H1 (cell line): ENCODE measurements around the gene PRCP. TPM values are rescaled to one million over a fixed set of nuclear protein-coding genes. Genes with fewer than 3 reads are reported as not detected.
A peak's percentile ranks its signal among the peaks of the same experiment; 100 is the strongest.

ENCODE experiments used
- BACH1 ChIP-seq: IDR thresholded peaks from 2 replicates; pipeline ENCODE4 v1.6.1; 2012; ENCODE audit warnings: low read length, improper control_type of control experiment
- BCL11A ChIP-seq, 2 experiments: IDR thresholded peaks; one replicate each; pipeline ENCODE4 v1.6.1; 2011; ENCODE audit warnings: low read depth in 2 of 2, low read length in 2 of 2, mild to moderate bottlenecking in 2 of 2
- CTBP2 ChIP-seq: IDR thresholded peaks from 2 replicates; pipeline ENCODE4 v1.7.0; 2011; ENCODE audit warnings: borderline replicate concordance, mild to moderate bottlenecking, moderate library complexity, mixed read lengths, low read length; ENCODE audit not compliant: insufficient read depth, insufficient read length
- EGR1 ChIP-seq: IDR thresholded peaks from 2 replicates; pipeline ENCODE4 v1.6.1; 2011; ENCODE audit warnings: low read depth, low read length, borderline replicate concordance
- EZH2 ChIP-seq: fragments of 200-600 bp; sonication (generic); IDR thresholded peaks from 2 replicates; pipeline ENCODE4 v1.7.1; 2012; ENCODE audit warnings: low read depth, mild to moderate bottlenecking, moderate library complexity, low read length, inconsistent platforms; ENCODE audit not compliant: severe bottlenecking
- GABPA ChIP-seq: IDR thresholded peaks from 2 replicates; pipeline ENCODE4 v1.6.1; 2011; ENCODE audit warnings: mild to moderate bottlenecking, low read length, moderate library complexity, borderline replicate concordance; ENCODE audit not compliant: insufficient read depth
- JUND ChIP-seq: IDR thresholded peaks from 2 replicates; pipeline ENCODE4 v1.6.1; 2011; ENCODE audit warnings: mild to moderate bottlenecking, improper control_type of control experiment, low read length
- KDM1A ChIP-seq: fragments of 200-600, 300-600 bp; sonication (generic); IDR thresholded peaks from 2 replicates; pipeline ENCODE4 v1.7.1; 2016; ENCODE audit warnings: mild to moderate bottlenecking, low read length, borderline replicate concordance
- KDM5A ChIP-seq: fragments of 200-600 bp; IDR thresholded peaks from 2 replicates; pipeline ENCODE4 v1.7.1; 2012; ENCODE audit warnings: mild to moderate bottlenecking, low read length, inconsistent platforms, mixed read lengths
- PHF8 ChIP-seq: fragments of 200-600 bp; sonication (generic); conservative IDR thresholded peaks from 2 replicates; pipeline ENCODE4 v1.7.1; 2012; ENCODE audit warnings: low read depth, mild to moderate bottlenecking, inconsistent platforms, low read length, moderate library complexity
- POLR2A ChIP-seq, 2 experiments: IDR thresholded peaks; 1 replicate in 1 of 2; 2 replicates in 1 of 2; pipeline ENCODE4 v1.6.1; 2011; ENCODE audit warnings: low read depth in 2 of 2, low read length in 2 of 2, mild to moderate bottlenecking in 2 of 2; ENCODE audit errors: control extremely low read depth in 1 of 2
- POLR2AphosphoS5 ChIP-seq: IDR thresholded peaks from 2 replicates; pipeline ENCODE4 v1.6.1; 2011; ENCODE audit warnings: low read depth, low read length
- RAD21 ChIP-seq, 2 experiments: IDR thresholded peaks in 1 of 2; conservative IDR thresholded peaks in 1 of 2; 2 replicates each; pipeline ENCODE4 v1.6.1; 2011; ENCODE audit warnings: low read depth in 2 of 2, low read length in 2 of 2, improper control_type of control experiment in 1 of 2, inconsistent platforms in 1 of 2, mild to moderate bottlenecking in 1 of 2, moderate library complexity in 1 of 2
- RNF2 ChIP-seq: fragments of 200-900, 300-1000 bp; sonication (generic); IDR thresholded peaks from 2 replicates; pipeline ENCODE4 v1.7.1; 2016; ENCODE audit warnings: borderline replicate concordance, low read depth, mild to moderate bottlenecking, antibody characterized with exemption, low read length; ENCODE audit not compliant: poor library complexity, severe bottlenecking; ENCODE audit errors: missing control alignments
- RXRA ChIP-seq: IDR thresholded peaks from 2 replicates; pipeline ENCODE4 v1.6.1; 2011; ENCODE audit warnings: low read depth, mild to moderate bottlenecking, low read length, moderate library complexity; ENCODE audit not compliant: insufficient read depth
- SIRT6 ChIP-seq: IDR thresholded peaks from one replicate; pipeline ENCODE4 v1.7.1; 2012; ENCODE audit warnings: low read length, inconsistent platforms
- SP2 ChIP-seq: IDR thresholded peaks from 2 replicates; pipeline ENCODE4 v1.6.1; 2012; ENCODE audit warnings: mild to moderate bottlenecking, low read length, inconsistent platforms
- SRF ChIP-seq: IDR thresholded peaks from 2 replicates; pipeline ENCODE4 v1.6.1; 2011; ENCODE audit warnings: mild to moderate bottlenecking, low read depth, low read length, moderate library complexity
- SUZ12 ChIP-seq: fragments of 200-600 bp; sonication (generic); IDR thresholded peaks from 2 replicates; pipeline ENCODE4 v1.6.1; 2012; ENCODE audit warnings: mild to moderate bottlenecking, inconsistent platforms, low read length, moderate library complexity, mixed read lengths
- TBP ChIP-seq: IDR thresholded peaks from 2 replicates; pipeline ENCODE4 v1.6.1; 2011; ENCODE audit warnings: low read depth, low read length, improper control_type of control experiment
- polyA plus RNA-seq, 7 experiments: library from polyadenylated mRNA; depleted of rRNA in 3 of 7; stranded (reverse) in 5 of 7; unstranded in 2 of 7; fragments of >200 nt in 5 of 7; fragments of 200-250 nt in 2 of 7; gene quantifications; 1 replicate in 5 of 7; 2 replicates in 1 of 7; 4 replicates in 1 of 7; pipeline versions ENCODE4 v1.2.1 to v1.2.3, GENCODE V29; 2011 to 2013; ENCODE audit warnings: missing spikeins in 2 of 7, mixed read lengths in 2 of 7
- total RNA-seq: library from RNA; stranded (reverse); fragmentation: NEBNext Ultra II Directional; extraction: Animal tissue kit (Norgen Biotek cat#: 25700); gene quantifications from 2 replicates; pipeline ENCODE4 v1.2.1, GENCODE V29; 2021
- TF ChIP-seq, protein P1 (sequence below): IDR thresholded peaks from 2 replicates; pipeline ENCODE4 v1.6.1; 2012; ENCODE audit warnings: inconsistent platforms
- TF ChIP-seq, protein P2 (sequence below): IDR thresholded peaks from 2 replicates; pipeline ENCODE4 v1.6.1; 2011; ENCODE audit warnings: low read length, improper control_type of control experiment

Gene PRCP
- total and polyA plus RNA-seq, 2 of the 8 experiments (the other 6 are each of a cell fraction or from before 2014, with no cell fraction given) = 63.8 to 84.4 TPM

DNA sequence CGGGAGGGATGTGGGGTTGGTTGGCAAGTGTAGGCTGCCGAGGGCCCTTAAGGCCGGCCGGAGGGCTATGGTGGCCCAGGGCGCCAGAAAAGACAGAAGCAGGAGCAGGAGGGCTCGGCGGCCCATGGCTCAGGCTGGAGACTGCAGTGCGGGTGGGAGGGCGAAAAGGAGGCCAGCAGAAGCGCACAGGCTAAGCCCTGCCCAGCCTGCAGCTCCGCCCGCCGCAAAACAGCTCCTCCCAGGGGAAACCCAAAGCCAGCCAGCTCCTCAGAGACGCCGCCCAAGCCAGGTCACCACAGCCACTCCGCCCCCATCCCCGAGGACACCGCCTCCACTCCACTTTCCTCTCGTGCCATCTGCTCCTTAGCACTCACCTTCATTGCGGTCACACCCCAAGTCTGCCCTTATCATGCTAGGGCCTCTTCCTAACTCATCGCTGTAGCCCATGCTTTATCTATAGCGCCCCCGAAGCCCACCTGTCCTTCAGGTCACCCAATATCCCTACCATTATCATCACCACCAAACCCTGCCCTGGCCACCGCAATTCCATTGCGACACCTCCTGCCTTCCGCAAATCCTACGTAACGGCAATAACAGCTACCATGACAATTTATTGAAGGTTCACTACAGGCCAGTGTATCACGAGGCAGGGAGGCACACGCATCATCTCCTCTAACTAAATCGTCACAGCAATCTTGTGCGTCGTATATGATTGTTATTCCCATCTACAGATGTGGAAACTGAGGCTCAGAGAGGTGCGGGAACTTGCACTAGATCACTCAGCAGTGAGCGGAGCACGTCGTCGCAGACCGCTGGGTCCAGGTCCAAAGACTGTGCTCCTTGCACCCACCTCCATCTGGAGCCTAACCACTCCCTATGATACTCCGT lies at the start of gene PRCP (continued):
- TF ChIP-seq GABPA = no peak
- TF ChIP-seq, protein P1, sequence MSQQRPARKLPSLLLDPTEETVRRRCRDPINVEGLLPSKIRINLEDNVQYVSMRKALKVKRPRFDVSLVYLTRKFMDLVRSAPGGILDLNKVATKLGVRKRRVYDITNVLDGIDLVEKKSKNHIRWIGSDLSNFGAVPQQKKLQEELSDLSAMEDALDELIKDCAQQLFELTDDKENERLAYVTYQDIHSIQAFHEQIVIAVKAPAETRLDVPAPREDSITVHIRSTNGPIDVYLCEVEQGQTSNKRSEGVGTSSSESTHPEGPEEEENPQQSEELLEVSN = no peak
- TF ChIP-seq TBP = peak; percentile 74
- TF ChIP-seq, protein P2, sequence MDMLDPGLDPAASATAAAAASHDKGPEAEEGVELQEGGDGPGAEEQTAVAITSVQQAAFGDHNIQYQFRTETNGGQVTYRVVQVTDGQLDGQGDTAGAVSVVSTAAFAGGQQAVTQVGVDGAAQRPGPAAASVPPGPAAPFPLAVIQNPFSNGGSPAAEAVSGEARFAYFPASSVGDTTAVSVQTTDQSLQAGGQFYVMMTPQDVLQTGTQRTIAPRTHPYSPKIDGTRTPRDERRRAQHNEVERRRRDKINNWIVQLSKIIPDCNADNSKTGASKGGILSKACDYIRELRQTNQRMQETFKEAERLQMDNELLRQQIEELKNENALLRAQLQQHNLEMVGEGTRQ = no peak
- no peak for TF ChIP-seq SRF
- TF ChIP-seq POLR2AphosphoS5 = peak; percentile 91
- TF ChIP-seq RAD21 (IDR thresholded peaks at IDR 0.05 in 1 of 2, conservative IDR thresholded peaks at IDR 0.05 in 1 of 2; ENCODE audit: low read depth in 2 of 2, low read length in 2 of 2) = no peak
- peak; percentile 75 for TF ChIP-seq PHF8
- no peak for TF ChIP-seq EGR1
- TF ChIP-seq POLR2A (IDR thresholded peaks at IDR 0.05; ENCODE audit: control extremely low read depth in 1 of 2, low read depth in 2 of 2, low read length in 2 of 2) = peak; percentile 35 to 96
- no peak for TF ChIP-seq SUZ12
- TF ChIP-seq JUND = no peak
- no peak for TF ChIP-seq RXRA
- no peak for TF ChIP-seq BACH1
- no peak for TF ChIP-seq KDM5A
- no peak for TF ChIP-seq CTBP2
- no peak for TF ChIP-seq EZH2
- peak; percentile 93 for TF ChIP-seq KDM1A
- no peak for TF ChIP-seq BCL11A (IDR thresholded peaks at IDR 0.05; ENCODE audit: low read depth in 2 of 2, low read length in 2 of 2)
- no peak for TF ChIP-seq RNF2
- no peak for TF ChIP-seq SIRT6
- no peak for TF ChIP-seq SP2
